Stimulated activated CD8-positive, alpha-beta memory T cell treated with anti-CD3 and anti-CD28 coated beads, Interleukin-12 subunit alpha, Interleukin-12 subunit beta, amount 100 ng/mL, for 24 hours (primary cell): ENCODE measurements around the gene RXRG.

Source experiments
- DNase-seq: peaks from one replicate; pipeline ENCODE4 v3.0.0-alpha.2; 2020; ENCODE audit errors: extremely low read depth

The RXRG gene

DNA sequence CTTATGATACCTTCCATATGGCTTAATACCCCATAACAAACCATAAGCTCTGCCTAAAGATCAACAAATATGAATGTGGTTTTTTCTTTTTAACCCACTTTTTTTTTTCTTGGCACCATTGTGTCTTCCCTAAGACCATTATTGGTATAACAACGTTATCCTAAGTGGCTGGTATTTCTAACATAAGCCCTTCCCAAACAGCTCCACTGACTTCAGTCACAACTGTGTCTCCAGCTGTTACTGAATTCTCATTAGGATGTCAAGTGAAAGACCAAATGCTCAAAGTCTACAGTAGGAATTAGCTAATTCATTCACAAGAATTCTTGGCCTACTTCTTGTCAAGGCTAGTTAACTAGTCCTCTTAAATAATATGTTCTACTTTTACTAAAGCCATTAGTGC is 4.2 kb upstream of the RXRG start:
- DNase-seq = no peak

- DNase-seq = no peak
Observed at GRCh38 chr1:165445388-165445787, 462 bp upstream of the RXRG start.

GRCh38 chr1:165443539-165444311 is 1.2 kb downstream of the RXRG start:
- no peak for DNase-seq

- DNase-seq = no peak
Observed at GRCh38 chr1:165442653-165443052, 2.3 kb downstream of the RXRG start.

DNA sequence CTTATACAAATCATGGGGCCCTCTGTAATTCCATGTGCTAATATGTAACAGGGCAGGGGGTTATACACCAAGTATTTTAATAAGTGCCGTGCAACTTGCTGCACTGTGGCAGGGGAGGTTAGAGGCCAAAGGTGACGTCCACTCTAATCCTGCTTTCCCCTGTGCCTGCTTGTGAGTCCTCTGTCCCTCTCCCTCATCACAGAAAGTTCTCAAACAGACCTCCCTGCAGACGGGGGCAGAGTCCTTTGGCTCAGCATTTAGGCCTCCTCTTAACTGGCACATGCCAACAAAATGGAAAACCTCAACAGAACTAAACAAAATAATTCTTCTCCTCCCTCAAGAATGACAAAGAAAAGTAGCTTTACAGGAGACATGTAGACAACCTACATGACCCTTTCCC is 2.9 kb downstream of the RXRG start:
- no peak for DNase-seq

DNA sequence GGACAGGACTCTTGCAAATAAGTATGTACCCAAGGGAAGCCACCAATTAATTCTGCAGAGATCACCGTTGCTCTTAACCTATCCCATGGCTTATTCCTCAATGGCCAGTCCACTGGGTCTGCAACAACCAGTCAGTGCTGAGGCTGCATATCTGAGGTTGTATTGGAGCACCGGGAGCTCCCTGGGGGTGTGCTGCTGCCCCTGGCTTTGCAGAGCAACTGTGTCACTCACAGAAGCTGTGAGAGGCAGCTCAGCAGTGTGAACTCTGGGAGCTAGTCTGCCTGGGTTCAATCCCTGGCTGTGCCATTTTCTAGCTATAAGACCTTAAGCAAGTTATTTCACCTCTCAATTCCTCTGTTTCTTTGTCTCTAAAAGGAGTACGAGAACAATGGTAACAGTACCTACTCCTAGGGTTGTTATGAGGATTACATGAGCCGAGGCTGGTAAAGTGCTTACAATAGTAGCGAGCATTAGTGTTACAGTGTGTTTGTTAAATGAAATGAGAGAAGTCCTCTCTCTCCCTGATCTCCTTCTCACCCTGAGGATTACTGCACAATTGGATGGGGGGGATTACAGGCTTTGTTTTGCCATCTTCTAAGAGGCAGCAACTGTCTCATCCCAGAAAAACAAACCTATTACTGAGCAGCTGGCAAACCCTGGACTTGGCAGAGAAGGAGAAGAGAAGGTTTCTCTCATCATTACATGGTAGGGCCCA is 3.6 kb downstream of the RXRG start:
- DNase-seq = no peak

DNA sequence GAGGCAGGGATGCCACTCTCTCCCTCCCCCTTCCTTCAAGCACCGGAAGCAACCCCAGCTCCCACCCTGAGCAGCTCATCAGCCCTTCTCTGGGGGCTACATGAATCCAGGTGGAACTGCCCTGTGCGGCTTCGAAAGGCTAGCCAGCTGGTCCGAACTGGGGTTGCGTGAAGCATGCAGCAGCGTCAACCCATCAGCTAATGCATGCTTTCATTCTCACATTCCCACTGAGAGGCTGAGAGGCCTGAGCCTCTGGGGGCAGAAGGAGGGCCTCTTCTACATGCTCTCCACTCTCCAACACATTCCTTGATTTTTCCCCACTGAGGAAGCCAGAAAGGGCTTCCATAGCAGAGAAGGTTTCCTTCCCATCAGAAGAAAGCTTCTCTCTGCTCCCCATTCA is 5.6 kb downstream of the RXRG start:
- DNase-seq = no peak

GRCh38 chr1:165436994-165437393 is 7.9 kb downstream of the RXRG start:
- DNase-seq = no peak

DNA sequence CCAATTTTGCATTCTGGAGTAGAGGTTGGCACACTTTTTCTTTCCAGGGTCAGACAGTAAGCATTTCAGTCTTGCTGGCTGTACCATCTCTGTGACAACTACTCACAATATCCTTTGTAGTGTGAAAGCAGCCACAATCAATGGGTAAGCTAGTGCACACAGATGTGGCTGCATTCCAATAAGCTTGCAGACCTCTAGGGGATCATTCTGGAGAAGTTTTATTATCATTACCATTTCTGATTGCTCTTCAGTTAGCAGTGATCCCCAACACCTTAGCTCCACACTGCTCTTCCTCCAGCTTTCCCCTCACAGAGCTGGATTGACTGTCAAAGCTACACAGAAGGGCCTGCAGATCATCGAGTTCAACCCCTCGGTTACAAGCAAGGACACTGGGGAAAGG is 9.1 kb downstream of the RXRG start:
- no peak for DNase-seq

DNA sequence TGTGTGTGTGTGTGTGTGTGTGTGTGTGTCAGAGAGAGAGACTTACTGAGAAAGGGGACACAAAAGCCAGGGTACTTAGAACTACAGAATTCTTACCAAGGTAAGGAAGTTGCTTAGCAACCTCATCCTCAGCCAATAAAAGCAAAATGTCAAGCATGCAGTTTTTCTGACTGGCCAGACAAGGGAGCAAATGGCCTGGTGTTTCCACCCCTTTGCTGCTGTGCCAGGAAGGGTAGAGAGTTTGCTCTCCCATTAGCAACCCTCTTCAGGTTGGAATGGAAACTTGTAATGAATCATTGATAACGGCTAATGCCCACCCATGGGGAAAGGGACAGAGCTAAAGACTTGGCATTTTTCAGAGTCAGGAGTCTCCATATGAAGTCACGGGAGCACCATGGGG is 10.6 kb downstream of the RXRG start:
- no peak for DNase-seq

DNA sequence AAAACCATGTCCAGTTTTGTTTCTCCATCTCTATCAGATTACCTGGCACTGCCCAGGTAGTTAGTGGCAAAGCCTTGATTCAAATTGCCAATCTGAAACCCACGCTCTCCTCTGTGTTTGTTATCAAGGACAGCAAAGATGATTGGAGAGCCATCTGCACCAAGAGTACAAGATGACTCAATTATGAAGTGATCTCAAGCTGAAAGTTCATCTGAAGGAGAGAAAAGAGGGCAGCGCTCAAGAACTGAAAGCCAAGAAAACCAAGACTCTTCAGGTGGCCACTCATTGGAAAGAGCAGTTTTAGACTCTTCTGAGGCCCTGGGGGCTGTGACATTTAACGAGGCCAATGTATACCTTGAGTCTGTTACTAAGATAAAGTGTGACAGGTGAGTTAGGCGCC is 13.8 kb downstream of the RXRG start:
- no peak for DNase-seq

GRCh38 chr1:165426745-165427144 is 18.2 kb downstream of the RXRG start:
- no peak for DNase-seq

DNA sequence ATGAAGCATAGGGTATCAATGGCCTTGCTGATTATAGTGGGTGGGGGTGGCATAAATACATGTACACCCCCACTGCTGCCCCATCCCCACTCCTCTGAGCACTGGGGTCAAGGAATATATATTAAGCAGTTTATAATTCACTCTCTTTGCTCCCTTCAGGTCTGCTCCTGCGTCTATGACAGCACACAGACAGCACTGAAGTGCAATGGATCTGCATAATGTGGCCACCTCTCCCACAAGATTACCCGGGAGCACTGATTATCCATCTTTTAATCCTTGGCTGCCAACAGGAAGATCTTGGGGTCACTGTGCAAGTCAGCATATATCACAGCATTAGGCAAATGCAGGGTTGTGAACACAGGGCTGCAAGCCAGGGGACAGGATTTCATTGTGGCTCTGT is 19.3 kb downstream of the RXRG start:
- DNase-seq = no peak

DNA sequence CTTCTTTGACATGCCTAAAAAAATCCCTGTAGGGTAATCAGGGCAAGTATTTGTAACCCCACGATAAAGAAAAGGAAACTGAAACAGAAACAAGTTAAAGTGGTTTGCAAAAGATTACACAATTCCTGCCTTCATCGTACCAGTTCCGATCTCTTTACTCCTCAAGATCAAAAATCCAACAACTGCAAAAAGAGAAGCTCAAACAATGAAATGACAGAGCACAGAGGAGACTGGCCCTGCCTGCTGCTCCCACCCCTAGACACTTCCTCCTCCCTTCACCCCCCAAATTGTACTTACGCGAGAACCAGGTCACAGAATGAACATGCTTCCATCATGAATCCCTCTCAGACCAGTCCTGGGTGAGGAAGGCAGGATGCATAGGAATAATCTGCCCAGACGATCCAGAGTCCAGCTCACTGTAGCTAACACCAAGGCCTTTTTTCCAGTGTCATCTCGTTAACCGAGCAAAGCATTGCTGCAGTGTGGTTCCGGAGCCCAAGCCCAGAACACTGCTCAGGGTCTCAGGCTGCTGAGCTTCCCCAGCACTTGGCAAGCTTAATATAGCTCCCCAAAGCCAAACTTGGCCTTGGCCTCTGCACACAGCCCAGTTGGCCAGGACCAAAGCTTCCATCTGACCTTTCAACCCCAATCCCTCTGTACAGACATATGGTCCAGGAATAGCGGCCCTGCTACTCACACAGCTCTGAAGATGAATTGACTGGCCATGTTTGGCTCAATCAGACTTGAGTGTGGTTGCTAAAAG is 20.3 kb downstream of the RXRG start:
- no peak for DNase-seq

DNA sequence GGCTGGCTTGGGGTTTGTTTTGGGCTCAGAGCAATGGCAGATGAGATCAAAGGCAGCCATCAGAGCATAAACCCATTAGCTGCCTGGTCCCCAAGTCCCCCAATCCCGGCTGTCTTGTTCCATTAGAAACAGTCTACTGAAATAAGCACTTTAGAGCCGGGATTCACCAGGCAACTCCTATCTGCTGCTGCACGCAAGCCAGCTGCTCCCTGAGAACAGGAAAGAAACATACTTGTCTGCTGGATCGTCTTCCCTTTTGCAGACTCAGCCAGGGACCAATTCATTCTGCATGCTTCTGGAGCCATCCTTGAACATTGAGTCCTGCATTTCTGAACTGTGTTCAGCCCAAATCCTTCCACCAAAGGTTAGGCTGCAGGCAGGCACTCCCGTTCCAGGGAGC is 21.8 kb downstream of the RXRG start:
- no peak for DNase-seq

DNA sequence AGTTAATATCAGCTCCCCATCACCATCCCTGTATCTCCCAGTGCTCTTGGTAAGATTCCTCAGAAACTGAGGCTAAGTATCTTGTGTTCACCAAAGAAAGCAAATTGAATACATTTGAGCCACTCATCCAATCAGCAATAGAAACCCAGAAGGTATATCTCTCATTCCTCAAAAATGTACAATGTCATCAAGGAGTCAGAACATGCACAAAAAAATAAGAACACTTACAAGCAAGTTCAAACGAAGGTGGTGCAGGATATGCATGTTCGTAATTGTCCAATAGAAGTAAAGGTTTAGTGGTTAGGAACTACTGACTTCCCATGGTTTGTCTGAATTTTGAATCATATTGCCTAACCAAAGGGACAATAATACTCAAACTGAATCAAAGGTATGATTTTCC is 24.3 kb downstream of the RXRG start:
- no peak for DNase-seq

DNA sequence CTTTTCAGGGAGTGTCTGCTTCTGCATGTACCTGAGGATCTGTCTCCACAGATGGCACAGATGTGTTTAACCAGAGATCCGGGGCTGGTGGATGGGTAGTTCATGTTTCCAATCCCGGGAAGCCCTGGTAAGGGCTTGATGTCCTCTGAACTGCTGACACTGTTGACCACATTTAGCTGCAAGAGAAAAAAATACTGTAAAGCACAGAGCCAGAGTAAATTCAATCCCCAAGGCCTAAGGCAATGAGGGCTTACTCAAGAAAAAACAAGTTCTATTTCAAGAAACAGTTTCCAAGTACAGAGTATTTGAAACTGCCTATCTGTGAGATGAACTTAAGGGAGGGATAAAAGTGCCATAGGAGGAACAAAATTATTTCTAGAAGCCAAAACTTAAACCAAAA is 25.1 kb downstream of the RXRG start:
- no peak for DNase-seq

DNA sequence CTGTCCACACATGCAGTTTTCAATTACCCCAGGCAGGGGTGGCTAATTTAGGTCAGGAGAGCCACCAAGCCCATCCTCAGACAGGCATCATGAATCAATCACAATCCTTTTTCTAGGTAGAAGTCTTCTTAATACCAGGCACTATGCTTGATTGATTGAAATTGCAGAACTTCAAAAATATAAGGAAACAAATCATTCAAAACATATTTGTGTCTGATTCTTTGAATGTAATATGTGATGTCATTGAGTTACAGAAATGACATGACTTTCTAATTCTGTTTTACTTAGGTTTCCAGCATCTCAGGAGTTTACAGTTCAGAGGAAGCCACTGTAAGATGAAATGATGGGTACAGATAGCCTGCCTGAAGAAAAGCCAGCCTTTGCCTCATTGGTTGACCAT is 26.7 kb downstream of the RXRG start:
- no peak for DNase-seq

GRCh38 chr1:165416876-165417275 is 28.1 kb downstream of the RXRG start:
- DNase-seq = no peak

DNA sequence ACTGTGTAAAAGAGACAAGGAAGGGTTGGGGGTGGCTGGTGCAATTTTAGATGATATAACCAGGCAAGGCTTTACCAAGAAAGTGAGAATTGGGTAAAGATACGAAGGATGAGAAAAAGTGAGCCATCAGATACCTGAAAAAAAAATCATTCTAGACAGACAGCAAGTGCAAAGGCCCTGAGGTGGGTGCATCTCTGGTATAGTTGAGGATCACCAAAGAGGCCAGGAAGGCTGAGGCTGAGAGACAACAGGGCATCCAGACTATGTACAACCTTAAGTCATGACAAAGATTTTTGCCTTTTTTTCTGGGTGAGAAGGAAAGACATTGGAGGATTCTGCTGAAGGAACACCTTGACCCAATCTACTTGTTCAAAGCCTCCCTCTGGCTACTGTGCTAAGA is 29.9 kb downstream of the RXRG start:
- DNase-seq = no peak

DNA sequence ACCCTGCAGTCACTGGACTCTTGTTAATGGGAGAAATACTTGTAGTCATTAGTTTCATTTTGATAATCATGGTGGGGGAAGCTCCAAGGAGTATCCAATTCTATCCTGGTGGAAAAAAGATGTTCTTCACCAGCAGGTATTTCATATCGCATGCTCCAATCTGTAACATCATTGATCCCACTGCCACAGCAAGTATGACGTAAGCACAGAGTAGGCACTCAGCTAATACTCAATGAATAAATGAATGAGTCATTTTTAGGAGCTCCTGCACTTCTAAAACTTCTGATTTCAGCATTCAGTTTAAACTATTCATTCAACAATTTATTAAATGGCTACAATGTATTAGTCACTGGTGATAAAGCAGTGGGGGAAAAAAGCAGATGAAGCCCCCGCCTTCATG is 30.3 kb downstream of the RXRG start:
- DNase-seq = no peak

GRCh38 chr1:165411396-165411795 is 33.5 kb downstream of the RXRG start:
- no peak for DNase-seq
